Uterus (tissue), 4 donors: ENCODE measurements around the gene HTRA1. TPM values are rescaled to one million over a fixed set of nuclear protein-coding genes. Genes with fewer than 3 reads are reported as not detected.
A peak's percentile ranks its signal among the peaks of the same experiment; 100 is the strongest.

ENCODE experiments used
- DNase-seq, 2 donors: peaks; one replicate each; pipeline ENCODE4 v3.0.0-alpha.2; 2019 to 2020
- H3K27ac ChIP-seq, 2 donors: fragments of 200-600 bp; sonication (generic); 1 replicate in 1 of 2; 2 replicates in 1 of 2; pipeline ENCODE4 v1.5.1; 2016 to 2018
- H3K27me3 ChIP-seq, 2 donors: fragments of 200-600 bp; sonication (generic); one replicate each; pipeline ENCODE4 v1.5.1; 2018 to 2019; ENCODE audit warnings: control low read depth in 1 of 2
- H3K36me3 ChIP-seq, 2 donors: fragments of 200-600 bp; sonication (generic); one replicate each; pipeline ENCODE4 v1.5.1; 2019; ENCODE audit warnings: control low read depth in 1 of 2
- H3K4me1 ChIP-seq, 2 donors: fragments of 200-600 bp; sonication (generic); one replicate each; pipeline ENCODE4 v1.5.1; 2018 to 2019; ENCODE audit warnings: control low read depth in 1 of 2
- H3K4me3 ChIP-seq, 2 donors: fragments of 200-600 bp; sonication (generic); 1 replicate in 1 of 2; 2 replicates in 1 of 2; pipeline ENCODE4 v1.5.1; 2018 to 2019; ENCODE audit warnings: mild to moderate bottlenecking in 1 of 2
- H3K9me3 ChIP-seq, 2 donors: fragments of 200-600 bp; sonication (generic); one replicate each; pipeline ENCODE4 v1.5.1; 2019; ENCODE audit warnings: control low read depth in 1 of 2
- CTCF ChIP-seq, 4 experiments: fragments of 200-600 bp in 2 of 4; fragments of 450-650 bp in 2 of 4; sonication (generic) in 2 of 4; IDR thresholded peaks; one replicate each; pipeline ENCODE4 v1.5.1; 2016 to 2019; ENCODE audit warnings: antibody characterized with exemption in 4 of 4, mild to moderate bottlenecking in 2 of 4, moderate library complexity in 1 of 4
- POLR2A ChIP-seq, 2 donors: fragments of 450-650 bp; IDR thresholded peaks; one replicate each; pipeline ENCODE4 v1.6.1; 2016; ENCODE audit warnings: antibody characterized with exemption in 2 of 2, mild to moderate bottlenecking in 1 of 2, moderate library complexity in 1 of 2
- intact Hi-C: fragments of 100-400 bp; cut with DNase I; formaldehyde crosslinking; loops from one replicate; pipeline ENCODE4 v1.15.1; 2023; ENCODE audit warnings: low total_unique reads
- total RNA-seq, 4 donors: library from RNA; depleted of rRNA in 3 of 4; stranded (reverse); fragments of >200 nt in 3 of 4; gene quantifications; one replicate each; pipeline versions ENCODE4 v1.1.0 to v1.2.4, GENCODE V29; 2014 to 2023
- donor health status: DM: yes; HTN: yes; CAD: no.

HTRA1 gene
- total RNA-seq, 4 donors from 2014 or later = 98.3 to 153 (median 142) TPM

DNA sequence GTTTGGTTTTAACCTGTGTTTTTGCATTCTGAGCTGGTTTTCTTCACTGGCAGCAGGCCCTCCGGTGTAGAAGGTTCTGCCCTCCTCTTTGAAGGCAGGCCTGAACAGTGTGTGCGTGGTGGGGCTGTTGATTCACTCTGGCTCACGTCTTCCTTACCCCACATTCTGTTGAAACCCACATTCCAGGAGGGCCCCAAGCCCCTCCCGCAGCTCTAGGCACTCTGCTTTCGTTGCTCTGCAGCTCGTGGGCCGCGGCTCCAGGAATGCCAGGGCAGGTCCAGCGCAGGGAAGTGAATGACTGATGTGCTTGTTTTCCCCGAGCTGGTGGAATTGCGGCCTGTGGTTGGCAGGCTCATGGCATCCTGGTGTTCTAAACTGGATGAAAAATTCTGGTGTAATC is 49.0 kb downstream of the HTRA1 start:
- H3K9me3 ChIP-seq = no peaks in the 10 kb centered on the region
- no peaks in the 10 kb centered on the region for H3K36me3 ChIP-seq
- DNase-seq = no peak
- no peak overlapping the region for H3K4me3 ChIP-seq
- intact Hi-C loops = no loop called here
- TF ChIP-seq POLR2A (IDR thresholded peaks at IDR 0.05) (no peak), CTCF (IDR thresholded peaks at IDR 0.05) (no peak)
- H3K27me3 ChIP-seq = no peaks in the 10 kb centered on the region
- H3K27ac ChIP-seq = peak overlapping the region in 1 of 2 donors; percentile 58
- peaks cover 0 to 3% of the 10 kb centered on the region in 2 donors for H3K4me1 ChIP-seq

- Histone ChIP-seq H3K27me3 (no peaks in the 10 kb centered on the region), H3K4me1 (peaks cover 0 to under 1% of the 10 kb centered on the region in 2 donors), H3K36me3 (no peaks in the 10 kb centered on the region), H3K9me3 (no peaks in the 10 kb centered on the region), H3K4me3 (no peak overlapping the region), H3K27ac (peak overlapping the region in 1 of 2 donors; percentile 27)
- DNase-seq = no peak
- intact Hi-C loops = no loop called here
- TF ChIP-seq POLR2A (IDR thresholded peaks at IDR 0.05) (no peak), CTCF (IDR thresholded peaks at IDR 0.05) (no peak)
These were observed 49.4 kb downstream of the HTRA1 start for GRCh38 chr10:122510736-122511135.

- Histone ChIP-seq H3K4me3 (no peak overlapping the region), H3K27ac (no peak overlapping the region), H3K27me3 (no peaks in the 10 kb centered on the region), H3K36me3 (no peaks in the 10 kb centered on the region), H3K4me1 (no peaks in the 10 kb centered on the region), H3K9me3 (no peaks in the 10 kb centered on the region)
- intact Hi-C loops = no loop called here
- no peak for TF ChIP-seq POLR2A (IDR thresholded peaks at IDR 0.05)
- no peak for TF ChIP-seq CTCF (IDR thresholded peaks at IDR 0.05)
- no peak for DNase-seq
These were observed 51.7 kb downstream of the HTRA1 start for GRCh38 chr10:122513053-122513452.

DNA sequence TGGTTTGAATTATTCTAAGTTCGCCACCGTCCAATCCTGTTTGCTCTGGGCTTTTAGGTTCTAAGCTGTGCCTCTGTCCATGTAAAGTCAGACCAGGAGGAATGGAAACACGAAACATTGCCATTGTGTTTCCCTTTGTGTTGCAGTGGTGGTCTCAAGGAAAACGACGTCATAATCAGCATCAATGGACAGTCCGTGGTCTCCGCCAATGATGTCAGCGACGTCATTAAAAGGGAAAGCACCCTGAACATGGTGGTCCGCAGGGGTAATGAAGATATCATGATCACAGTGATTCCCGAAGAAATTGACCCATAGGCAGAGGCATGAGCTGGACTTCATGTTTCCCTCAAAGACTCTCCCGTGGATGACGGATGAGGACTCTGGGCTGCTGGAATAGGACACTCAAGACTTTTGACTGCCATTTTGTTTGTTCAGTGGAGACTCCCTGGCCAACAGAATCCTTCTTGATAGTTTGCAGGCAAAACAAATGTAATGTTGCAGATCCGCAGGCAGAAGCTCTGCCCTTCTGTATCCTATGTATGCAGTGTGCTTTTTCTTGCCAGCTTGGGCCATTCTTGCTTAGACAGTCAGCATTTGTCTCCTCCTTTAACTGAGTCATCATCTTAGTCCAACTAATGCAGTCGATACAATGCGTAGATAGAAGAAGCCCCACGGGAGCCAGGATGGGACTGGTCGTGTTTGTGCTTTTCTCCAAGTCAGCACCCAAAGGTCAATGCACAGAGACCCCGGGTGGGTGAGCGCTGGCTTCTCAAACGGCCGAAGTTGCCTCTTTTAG is 52.9 kb downstream of the HTRA1 start:
- intact Hi-C loops = no loop called here
- Histone ChIP-seq H3K36me3 (no peaks in the 10 kb centered on the region), H3K27me3 (no peaks in the 10 kb centered on the region)

More for the DNA sequence above, 52.9 kb downstream of the HTRA1 start:
- H3K9me3 ChIP-seq = no peaks in the 10 kb centered on the region
- no peak overlapping the region for H3K27ac ChIP-seq
- DNase-seq = no peak
- TF ChIP-seq POLR2A (IDR thresholded peaks at IDR 0.05) (no peak), CTCF (IDR thresholded peaks at IDR 0.05) (no peak)
- H3K4me1 ChIP-seq = no peaks in the 10 kb centered on the region
- H3K4me3 ChIP-seq = no peak overlapping the region
